K562 (cell line): ENCODE results near the gene REM2. TPM values are rescaled to one million over a fixed set of nuclear protein-coding genes. Genes with fewer than 3 reads are reported as not detected.
A peak's percentile ranks its signal among the peaks of the same experiment; 100 is the strongest.

Experiments used
- BRD4 ChIP-seq: fragments of 200-600 bp; sonication (generic); IDR thresholded peaks from 2 replicates; pipeline ENCODE4 v1.6.1; 2017; ENCODE audit warnings: inconsistent platforms
- BRD9 ChIP-seq: fragments of 450-650 bp; IDR thresholded peaks from 2 replicates; pipeline ENCODE4 v1.6.1; 2018; ENCODE audit warnings: low read depth; ENCODE audit not compliant: partially characterized antibody
- DDX20 ChIP-seq: fragments of 450-650 bp; IDR thresholded peaks from 2 replicates; pipeline ENCODE4 v1.6.1; 2016; ENCODE audit warnings: missing genetic modification characterization, low read depth, mild to moderate bottlenecking, missing compliant biosample characterization, moderate library complexity
- ELF2 ChIP-seq: fragments of 250-450 bp; sonication (Bioruptor Pico); IDR thresholded peaks from 2 replicates; pipeline ENCODE4 v1.5.0; 2021; ENCODE audit warnings: mild to moderate bottlenecking
- ETV1 ChIP-seq: fragments of 450-650 bp; conservative IDR thresholded peaks from 2 replicates; pipeline ENCODE4 v1.6.1; 2016; ENCODE audit warnings: missing genetic modification characterization, control low read depth, low read depth, missing compliant biosample characterization
- GABPA ChIP-seq: fragments of 200-800 bp; sonication (Bioruptor generic); conservative IDR thresholded peaks from 2 replicates; pipeline ENCODE4 v1.6.1; 2016; ENCODE audit warnings: low read depth, missing genetic modification characterization, missing compliant biosample characterization
- HMG20A ChIP-seq: fragments of 450-650 bp; formaldehyde crosslinking; conservative IDR thresholded peaks from 2 replicates; pipeline ENCODE4 v1.4.0; 2020; ENCODE audit warnings: mild to moderate bottlenecking, mixed read lengths
- IRF9 ChIP-seq: fragments of 450-650 bp; IDR thresholded peaks from 2 replicates; pipeline ENCODE4 v1.6.1; 2016; ENCODE audit warnings: missing biosample characterization, missing genetic modification characterization
- MCM7 ChIP-seq, 2 experiments: fragments of 450-650 bp; IDR thresholded peaks; 2 replicates each; pipeline ENCODE4 v1.6.1; 2016 to 2018
- NCOA2 ChIP-seq, 2 experiments: fragments of 450-650 bp; IDR thresholded peaks; 2 replicates each; pipeline ENCODE4 v1.6.1; 2018; ENCODE audit warnings: mild to moderate bottlenecking in 2 of 2, moderate library complexity in 1 of 2; ENCODE audit not compliant: partially characterized antibody in 2 of 2
- NFRKB ChIP-seq: fragments of 450-650 bp; IDR thresholded peaks from 2 replicates; pipeline ENCODE4 v1.6.1; 2016; ENCODE audit warnings: low read depth
- NRF1 ChIP-seq, 2 experiments: fragments of 450-650 bp; IDR thresholded peaks in 1 of 2; conservative IDR thresholded peaks in 1 of 2; 2 replicates each; pipeline ENCODE4 v1.6.1; 2014; ENCODE audit warnings: mild to moderate bottlenecking in 2 of 2
- PRDM10 ChIP-seq: fragments of 450-650 bp; IDR thresholded peaks from 2 replicates; pipeline ENCODE4 v1.6.1; 2018; ENCODE audit not compliant: partially characterized antibody
- SIN3A ChIP-seq, 2 experiments: fragments of 150-350 bp in 1 of 2; IDR thresholded peaks; 2 replicates each; pipeline ENCODE4 v1.6.1; 2011 to 2016; ENCODE audit warnings: borderline replicate concordance in 2 of 2, low read depth in 2 of 2, low read length in 2 of 2, mild to moderate bottlenecking in 2 of 2, moderate library complexity in 2 of 2; ENCODE audit not compliant: control insufficient read depth in 1 of 2
- TAF9B ChIP-seq: fragments of 450-650 bp; IDR thresholded peaks from 2 replicates; pipeline ENCODE4 v1.6.1; 2018; ENCODE audit warnings: mild to moderate bottlenecking; ENCODE audit not compliant: partially characterized antibody
- ZNF445 ChIP-seq: fragments of 250-450 bp; sonication (Bioruptor Pico); IDR thresholded peaks from 2 replicates; pipeline ENCODE4 v1.4.0; 2020; ENCODE audit warnings: low read depth, mild to moderate bottlenecking, moderate library complexity
- polyA plus RNA-seq, 8 experiments: library from polyadenylated mRNA; depleted of rRNA in 4 of 8; stranded (reverse) in 5 of 8; unstranded in 3 of 8; fragments of >200 nt; fragmentation: Nextera tagmentation in 2 of 8; fragmentation: Illumina TruSeq in 1 of 8; extraction: Ambion mirVana in 2 of 8; extraction: Trizol in 1 of 8; gene quantifications; 2 replicates each; pipeline versions ENCODE4 v1.2.1 to v1.2.3, GENCODE V29; 2011 to 2014; ENCODE audit warnings: inconsistent platforms in 1 of 8, missing spikeins in 1 of 8
- total RNA-seq, 7 experiments: library from RNA; depleted of rRNA in 6 of 7; stranded (reverse); fragments of >200 nt in 6 of 7; fragmentation: Illumina TruSeq in 2 of 7; extraction: Trizol in 2 of 7; gene quantifications; 2 replicates each; pipeline versions ENCODE4 v1.2.1 to v1.2.3, GENCODE V29; 2011 to 2021; ENCODE audit warnings: low replicate concordance in 1 of 7

REM2 gene
- total and polyA plus RNA-seq, 9 of the 15 experiments (the other 6 are each of a cell fraction or from before 2014, with no cell fraction given): 0.18 to 1.0 (median 0.38) TPM

GRCh38 chr14:22872833-22873520, 10.0 kb upstream of the REM2 start (continued):
- TF ChIP-seq DDX20 (tag) (no peak), ELF2 (CRISPR knock-in tag) (no peak), ETV1 (tag) (no peak), ZNF445 (CRISPR knock-in tag) (no peak), NRF1 (conservative IDR thresholded peaks at IDR 0.05 in 1 of 2, IDR thresholded peaks at IDR 0.05 in 1 of 2) (peak; percentile 37 to 60; a peak in 2 of 4 replicates), BRD9 (peak; percentile 3), HMG20A (CRISPR knock-in tag) (no peak), BRD4 (no peak), GABPA (tag) (peak; percentile 9; the same call in 1 of the 2 replicates), PRDM10 (peak; percentile 66), MCM7 (IDR thresholded peaks at IDR 0.05) (no peak), NCOA2 (IDR thresholded peaks at IDR 0.05; ENCODE audit: partially characterized antibody in 2 of 2) (no peak), SIN3A (IDR thresholded peaks at IDR 0.05; ENCODE audit: borderline replicate concordance in 2 of 2, control insufficient read depth in 1 of 2, low read depth in 2 of 2, low read length in 2 of 2) (0 out of 4 replicates have a peak, but pooled peaks of 1 of the 2 experiments have one; percentile 15), TAF9B (peak; percentile 1), NFRKB (no peak), IRF9 (no peak)
